DMS79 (cell line): ENCODE data around the gene CRBN.

Experiments used
- DNase-seq: peaks from one replicate; lab custom pipeline; 2025; lab: John Stamatoyannopoulos, UW

The CRBN gene

GRCh38 chr3:3110299-3110630, 69.2 kb downstream of the CRBN start, which contains the start of gene IL5RA:
Gene IL5RA (minus strand): TSS chr3:3110374. CDS start chr3:3104984, 5,390 bp downstream.
- DNase-seq, result peak; percentile 3

DNA sequence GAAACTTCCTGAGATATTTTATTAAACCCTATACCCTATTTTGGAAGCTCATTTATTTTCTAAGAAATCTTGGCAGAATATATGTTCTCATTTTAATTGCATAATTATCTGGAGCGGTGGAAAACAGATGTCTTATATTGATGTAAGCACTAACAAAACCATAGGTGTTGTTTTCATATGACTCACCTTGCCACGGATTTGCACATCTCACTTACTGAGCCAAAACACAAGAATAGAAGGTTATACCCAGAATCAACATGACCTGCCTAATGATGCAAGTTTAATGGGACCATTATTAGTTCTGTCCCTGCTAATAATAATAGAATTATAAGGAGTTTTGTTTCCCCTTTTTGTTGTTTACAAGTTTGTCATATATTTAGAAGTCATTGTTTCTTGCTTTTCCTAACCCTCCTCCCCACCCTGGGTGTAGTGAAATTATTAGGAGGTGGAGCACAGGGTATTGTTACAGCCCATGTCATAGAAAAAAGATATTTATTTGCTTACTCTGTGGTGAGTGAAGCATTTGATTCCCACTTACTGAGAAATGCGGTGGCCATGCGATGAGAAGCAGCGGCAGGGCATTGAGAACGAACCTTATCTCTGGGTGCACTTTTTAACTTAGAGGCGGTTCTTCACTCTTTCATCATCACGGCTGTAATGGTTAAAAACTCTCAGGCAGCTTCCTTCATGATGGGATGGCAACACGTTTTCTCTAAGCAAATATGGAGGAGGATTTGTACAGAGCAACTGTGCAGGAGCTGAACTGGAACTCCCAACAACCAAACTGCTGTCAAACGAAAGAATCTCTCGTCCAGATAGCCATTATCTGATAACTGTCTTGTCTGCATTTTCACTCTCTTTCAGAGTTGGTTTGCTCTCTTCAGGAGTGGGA, 69.8 kb downstream of the CRBN start:
- DNase-seq, result no peak

DNA sequence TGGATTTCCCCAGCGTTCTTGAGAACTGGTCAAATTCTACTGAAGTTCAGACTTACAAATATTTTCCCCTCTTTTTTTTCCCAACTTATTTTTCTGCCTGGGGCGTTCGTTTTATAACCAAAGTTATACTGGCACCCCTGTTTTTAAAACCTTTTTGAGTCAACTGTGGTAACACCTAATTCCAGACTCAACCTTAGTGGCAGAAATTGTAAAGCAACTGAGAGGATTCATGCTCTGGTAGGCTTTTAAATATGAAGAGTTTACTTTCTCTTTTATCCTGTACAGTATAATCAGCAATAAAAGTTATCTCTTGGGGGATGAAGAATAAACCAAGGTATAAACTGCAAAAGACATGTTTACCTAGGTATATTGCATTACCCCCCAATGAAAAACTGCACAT, 71.6 kb downstream of the CRBN start:
- DNase-seq, result no peak

DNA sequence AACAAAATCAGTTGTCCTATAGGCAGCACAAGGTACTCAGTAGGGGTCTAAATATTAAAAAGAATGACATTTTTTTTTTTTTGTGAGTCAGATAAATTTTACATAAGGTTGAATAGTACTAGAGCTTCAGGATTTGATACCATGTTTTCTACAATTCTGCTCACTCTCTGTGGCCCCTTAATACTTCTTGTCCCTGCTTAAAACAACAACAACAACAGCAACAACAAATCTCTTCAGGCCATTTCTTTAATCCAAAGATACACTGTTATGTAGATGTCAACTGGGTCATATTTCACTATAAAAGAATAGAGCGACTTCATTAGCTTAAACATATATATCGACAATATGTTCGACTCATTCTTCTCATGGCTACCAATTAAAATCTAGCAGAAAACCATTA, 72.3 kb downstream of the CRBN start:
- DNase-seq, result no peak

DNA sequence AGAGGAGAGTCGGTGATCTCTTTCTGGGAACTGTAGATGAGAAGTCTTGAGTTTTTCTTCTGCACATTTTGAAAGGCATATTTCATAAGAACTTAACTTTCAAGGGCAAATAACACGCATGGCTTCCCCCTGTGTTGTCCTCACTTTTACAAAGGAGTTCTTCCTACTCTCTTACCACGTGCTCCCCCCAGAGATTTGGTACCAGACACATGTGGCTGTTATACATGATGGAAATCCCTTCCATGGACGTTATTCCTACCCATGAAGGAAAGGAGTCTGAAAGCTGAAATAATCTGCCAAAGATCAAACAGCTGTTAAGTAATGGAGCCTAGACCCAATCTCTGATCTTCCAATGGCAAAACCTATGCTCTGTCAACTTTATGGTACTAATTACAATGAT, 73.7 kb downstream of the CRBN start:
- no peak for DNase-seq

DNA sequence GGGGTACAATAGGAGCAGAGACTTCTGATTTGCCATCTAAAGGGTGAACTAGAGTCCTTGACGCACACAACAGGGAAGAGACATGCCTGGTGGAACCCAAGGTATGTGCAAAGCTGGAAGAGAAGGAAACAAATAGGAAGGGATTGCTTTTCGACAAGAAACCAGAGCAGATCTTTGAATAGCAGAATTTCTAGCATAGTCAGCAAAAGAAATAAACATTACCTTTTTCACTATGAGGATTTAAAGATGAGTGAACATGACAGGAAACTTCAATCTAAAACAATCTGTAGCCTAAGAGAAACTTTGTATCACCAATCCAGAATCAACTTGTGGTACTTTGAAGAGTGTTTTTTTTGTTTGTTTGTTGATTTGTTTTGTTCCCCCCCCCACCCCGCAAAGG, 74.2 kb downstream of the CRBN start:
- no peak for DNase-seq

DNA sequence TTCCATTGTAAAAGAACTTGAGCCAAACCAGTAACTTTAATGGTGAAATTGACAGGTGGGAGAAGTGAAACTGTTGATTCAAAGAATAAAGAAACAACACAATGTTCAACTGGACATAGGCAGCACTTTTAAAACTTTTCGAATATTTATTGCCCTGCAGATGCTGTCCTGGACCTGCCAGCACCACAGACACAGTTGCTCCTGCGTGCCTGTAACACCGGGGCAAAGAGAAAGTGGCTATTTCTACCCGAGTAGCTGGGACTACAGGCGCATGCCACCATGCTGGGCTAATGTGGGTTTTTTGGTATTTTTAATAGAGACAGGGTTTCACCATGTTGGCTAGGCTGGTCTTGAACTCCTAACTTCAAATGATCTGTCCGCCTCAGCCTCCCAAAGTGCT, 76.7 kb downstream of the CRBN start:
- DNase-seq, result no peak

DNA sequence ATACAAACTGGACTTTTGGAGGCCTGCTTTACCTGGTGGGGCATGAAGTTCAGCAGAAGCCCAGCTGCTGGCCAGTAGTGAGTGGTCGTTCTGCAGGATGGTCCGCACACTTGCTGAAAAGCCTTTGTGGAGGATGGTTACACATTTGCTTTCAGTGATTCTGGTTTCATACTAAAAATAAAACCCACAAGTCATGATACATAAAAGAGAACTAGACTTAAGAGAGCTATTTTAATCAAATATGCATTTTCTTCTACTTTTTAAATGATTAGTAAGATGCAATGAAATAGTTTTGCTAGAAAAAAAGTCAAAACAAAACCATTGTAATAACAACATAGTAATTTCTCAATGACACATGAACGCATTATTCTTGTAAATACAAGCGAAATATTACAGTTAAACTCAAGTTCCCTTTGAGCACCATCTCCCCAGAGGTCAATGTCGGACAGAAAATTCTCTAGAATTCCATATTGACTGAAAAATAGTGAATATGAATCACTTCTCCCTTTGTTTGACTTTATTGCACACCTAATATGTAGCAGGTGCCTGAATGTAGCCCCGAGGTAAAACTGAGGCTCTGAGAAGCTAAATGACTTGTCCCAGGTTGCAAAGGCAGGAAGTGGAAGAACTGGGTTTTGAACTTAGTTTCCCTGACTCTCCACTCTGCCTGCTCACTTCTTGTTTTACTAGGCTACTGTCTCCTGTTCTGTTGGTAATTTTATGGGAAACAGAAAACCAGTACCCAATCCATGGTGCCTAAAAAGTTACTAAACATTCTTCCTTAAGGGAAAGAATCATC, 77.6 kb downstream of the CRBN start:
- no peak for DNase-seq
